ENCODE data around the gene ZBTB7C.

ZBTB7C gene

DNA sequence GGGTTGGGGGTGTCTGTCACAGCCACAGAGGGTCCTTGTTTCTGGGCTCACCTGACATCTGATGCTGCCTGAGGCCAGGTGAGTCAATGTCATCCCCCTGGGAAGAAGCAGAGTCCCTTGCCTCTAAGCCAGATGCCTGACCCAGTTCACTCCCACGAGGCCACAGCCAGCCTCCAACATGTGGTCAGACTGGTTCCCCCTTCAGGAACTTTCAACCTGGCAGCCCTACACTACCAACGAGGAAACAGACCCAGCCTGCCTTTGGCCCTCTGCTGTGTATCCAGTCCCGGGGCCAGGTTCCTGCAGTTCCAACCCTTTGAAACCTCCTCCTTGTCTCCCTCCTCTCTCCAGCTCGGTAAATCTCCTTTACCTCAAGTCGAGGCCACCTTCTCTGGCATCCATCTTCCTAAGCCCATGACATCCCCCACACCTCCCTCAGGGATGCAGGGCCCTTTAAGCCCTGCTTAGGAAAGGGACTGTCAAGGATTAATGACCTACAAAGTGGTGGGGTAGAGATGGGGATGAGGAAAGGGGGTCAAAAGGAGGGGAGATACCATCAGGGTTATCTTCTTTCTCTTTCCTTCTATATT lies 429.5 kb downstream of the ZBTB7C start:
- no peaks in the 10 kb centered on the region for H3K36me3 ChIP-seq (ENCODE audit: control insufficient read depth, insufficient read depth, low read length)
- no peak overlapping the region for H2AFZ ChIP-seq
- H3K79me2 ChIP-seq = no peaks in the 10 kb centered on the region
- TF ChIP-seq, protein P1, sequence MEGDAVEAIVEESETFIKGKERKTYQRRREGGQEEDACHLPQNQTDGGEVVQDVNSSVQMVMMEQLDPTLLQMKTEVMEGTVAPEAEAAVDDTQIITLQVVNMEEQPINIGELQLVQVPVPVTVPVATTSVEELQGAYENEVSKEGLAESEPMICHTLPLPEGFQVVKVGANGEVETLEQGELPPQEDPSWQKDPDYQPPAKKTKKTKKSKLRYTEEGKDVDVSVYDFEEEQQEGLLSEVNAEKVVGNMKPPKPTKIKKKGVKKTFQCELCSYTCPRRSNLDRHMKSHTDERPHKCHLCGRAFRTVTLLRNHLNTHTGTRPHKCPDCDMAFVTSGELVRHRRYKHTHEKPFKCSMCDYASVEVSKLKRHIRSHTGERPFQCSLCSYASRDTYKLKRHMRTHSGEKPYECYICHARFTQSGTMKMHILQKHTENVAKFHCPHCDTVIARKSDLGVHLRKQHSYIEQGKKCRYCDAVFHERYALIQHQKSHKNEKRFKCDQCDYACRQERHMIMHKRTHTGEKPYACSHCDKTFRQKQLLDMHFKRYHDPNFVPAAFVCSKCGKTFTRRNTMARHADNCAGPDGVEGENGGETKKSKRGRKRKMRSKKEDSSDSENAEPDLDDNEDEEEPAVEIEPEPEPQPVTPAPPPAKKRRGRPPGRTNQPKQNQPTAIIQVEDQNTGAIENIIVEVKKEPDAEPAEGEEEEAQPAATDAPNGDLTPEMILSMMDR (IDR thresholded peaks at IDR 0.05) = no peak
- H3K27me3 ChIP-seq (ENCODE audit: control insufficient read depth, insufficient read depth, low read length) = no peaks in the 10 kb centered on the region
- H3K9ac ChIP-seq = no peak overlapping the region
- H3K27ac ChIP-seq = no peak overlapping the region
- no peak overlapping the region for H3K4me3 ChIP-seq (ENCODE audit: low read depth, low read length)
- no peak overlapping the region for H3K4me2 ChIP-seq (ENCODE audit: low read length)
- H3K9me3 ChIP-seq (ENCODE audit: control insufficient read depth, low read length) = no peaks in the 10 kb centered on the region
- H3K4me1 ChIP-seq = no peaks in the 10 kb centered on the region

DNA sequence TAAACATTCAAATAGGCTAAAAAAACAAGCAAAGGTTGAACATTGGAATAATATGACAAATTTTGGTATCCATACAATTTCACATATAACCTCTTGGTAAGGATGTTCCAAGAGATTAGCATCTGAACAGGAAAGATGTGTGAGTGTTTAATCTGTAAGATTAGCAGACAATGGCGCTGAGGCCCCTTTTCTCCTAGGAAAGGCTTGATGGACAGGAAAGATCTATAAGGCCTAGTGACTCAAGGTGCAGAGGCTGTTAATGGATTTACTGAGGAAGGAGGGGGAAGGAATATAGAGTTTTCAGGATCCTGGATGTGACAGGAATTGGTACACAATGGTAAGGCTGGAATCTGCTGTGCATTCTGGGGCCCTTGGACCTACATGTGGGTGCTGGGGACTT lies 430.6 kb downstream of the ZBTB7C start:
- Histone ChIP-seq H3K27me3 (ENCODE audit: control insufficient read depth, insufficient read depth, low read length) (no peaks in the 10 kb centered on the region), H3K27ac (no peak overlapping the region), H3K9ac (no peak overlapping the region), H3K36me3 (ENCODE audit: control insufficient read depth, insufficient read depth, low read length) (no peaks in the 10 kb centered on the region), H3K79me2 (no peaks in the 10 kb centered on the region), H2AFZ (no peak overlapping the region), H3K4me3 (ENCODE audit: low read depth, low read length) (no peak overlapping the region), H3K4me1 (no peaks in the 10 kb centered on the region), H3K4me2 (ENCODE audit: low read length) (no peak overlapping the region), H3K9me3 (ENCODE audit: control insufficient read depth, low read length) (no peaks in the 10 kb centered on the region)
- TF ChIP-seq, protein P1 (IDR thresholded peaks at IDR 0.05) = no peak

DNA sequence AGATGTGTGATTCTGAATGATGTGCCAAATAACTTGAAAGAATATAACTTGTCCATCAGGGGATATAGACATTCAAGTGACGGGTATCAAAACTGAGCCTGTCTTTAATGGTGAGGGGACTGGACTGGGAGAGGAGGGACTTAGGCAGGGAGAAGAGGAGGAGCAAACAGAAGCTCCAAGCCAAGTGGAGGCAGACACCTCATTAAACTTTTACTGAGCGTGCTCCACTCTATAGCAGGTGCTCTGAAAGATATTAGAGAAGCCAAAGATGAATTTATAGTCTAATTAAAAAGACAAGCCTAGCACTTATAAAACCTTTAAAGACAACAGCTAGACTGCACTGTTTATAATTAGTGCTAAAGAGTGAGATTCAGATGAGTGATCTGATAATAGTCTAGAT lies 431.0 kb downstream of the ZBTB7C start:
- H3K9ac ChIP-seq = no peak overlapping the region
- H3K27ac ChIP-seq = no peak overlapping the region
- H2AFZ ChIP-seq = no peak overlapping the region
- H3K79me2 ChIP-seq = no peaks in the 10 kb centered on the region
- H3K27me3 ChIP-seq (ENCODE audit: control insufficient read depth, insufficient read depth, low read length) = no peaks in the 10 kb centered on the region
- no peaks in the 10 kb centered on the region for H3K36me3 ChIP-seq (ENCODE audit: control insufficient read depth, insufficient read depth, low read length)
- TF ChIP-seq, protein P1 (IDR thresholded peaks at IDR 0.05) = no peak
- no peaks in the 10 kb centered on the region for H3K9me3 ChIP-seq (ENCODE audit: control insufficient read depth, low read length)
- no peak overlapping the region for H3K4me2 ChIP-seq (ENCODE audit: low read length)
- H3K4me1 ChIP-seq = no peaks in the 10 kb centered on the region
- no peak overlapping the region for H3K4me3 ChIP-seq (ENCODE audit: low read depth, low read length)
